ENCODE measurements around the gene PORCN. TPM values are rescaled to one million over a fixed set of nuclear protein-coding genes. Genes with fewer than 3 reads are reported as not detected.

PORCN gene
- total RNA-seq, 4 donors from 2014 or later = 11.4 to 18.7 (median 12.3) TPM

DNA sequence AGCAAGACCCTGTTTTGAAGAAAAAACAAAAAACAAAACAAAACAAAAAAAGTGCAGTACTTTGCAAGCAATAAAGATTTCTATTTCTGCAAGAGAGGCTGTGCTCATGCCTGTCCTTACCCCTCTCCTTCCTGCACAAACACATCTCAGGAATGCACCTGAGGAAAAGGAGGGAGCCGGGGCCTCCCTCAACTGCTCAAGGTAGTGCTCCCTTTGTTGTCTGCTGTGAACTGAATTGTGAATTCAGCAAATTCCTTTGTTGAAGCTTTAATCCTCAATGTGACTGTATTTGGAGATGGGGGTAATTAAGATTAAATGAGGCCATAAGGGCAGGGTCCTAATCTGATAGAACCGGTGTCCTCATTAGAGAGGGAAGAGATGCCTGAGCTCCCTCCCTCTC, 18.9 kb upstream of the PORCN start:
- intact Hi-C loops (cut with DNase I; ENCODE audit: low total_unique reads) = no loop called here
- Histone ChIP-seq H3K36me3 (no peaks in the 10 kb centered on the region), H3K4me1 (no peaks in the 10 kb centered on the region), H3K27me3 (no peaks in the 10 kb centered on the region), H3K9me3 (no peaks in the 10 kb centered on the region), H3K4me3 (no peak overlapping the region), H3K27ac (no peak overlapping the region)
- in situ Hi-C loops (cut with MboI; ENCODE audit: low sequenced_read_pairs in 4 of 4) = loop anchor here in 1 of 4 donors (25.0 kb wide), 1 partner anchor 403 kb away; no protein-coding TSS in a partner anchor
- no peak for ATAC-seq
- no peak for TF ChIP-seq POLR2A (IDR thresholded peaks at IDR 0.05)
- TF ChIP-seq, protein P1, sequence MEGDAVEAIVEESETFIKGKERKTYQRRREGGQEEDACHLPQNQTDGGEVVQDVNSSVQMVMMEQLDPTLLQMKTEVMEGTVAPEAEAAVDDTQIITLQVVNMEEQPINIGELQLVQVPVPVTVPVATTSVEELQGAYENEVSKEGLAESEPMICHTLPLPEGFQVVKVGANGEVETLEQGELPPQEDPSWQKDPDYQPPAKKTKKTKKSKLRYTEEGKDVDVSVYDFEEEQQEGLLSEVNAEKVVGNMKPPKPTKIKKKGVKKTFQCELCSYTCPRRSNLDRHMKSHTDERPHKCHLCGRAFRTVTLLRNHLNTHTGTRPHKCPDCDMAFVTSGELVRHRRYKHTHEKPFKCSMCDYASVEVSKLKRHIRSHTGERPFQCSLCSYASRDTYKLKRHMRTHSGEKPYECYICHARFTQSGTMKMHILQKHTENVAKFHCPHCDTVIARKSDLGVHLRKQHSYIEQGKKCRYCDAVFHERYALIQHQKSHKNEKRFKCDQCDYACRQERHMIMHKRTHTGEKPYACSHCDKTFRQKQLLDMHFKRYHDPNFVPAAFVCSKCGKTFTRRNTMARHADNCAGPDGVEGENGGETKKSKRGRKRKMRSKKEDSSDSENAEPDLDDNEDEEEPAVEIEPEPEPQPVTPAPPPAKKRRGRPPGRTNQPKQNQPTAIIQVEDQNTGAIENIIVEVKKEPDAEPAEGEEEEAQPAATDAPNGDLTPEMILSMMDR (IDR thresholded peaks at IDR 0.05 in 4 of 5, conservative IDR thresholded peaks at IDR 0.05 in 1 of 5) = no peak
- no peak for DNase-seq

DNA sequence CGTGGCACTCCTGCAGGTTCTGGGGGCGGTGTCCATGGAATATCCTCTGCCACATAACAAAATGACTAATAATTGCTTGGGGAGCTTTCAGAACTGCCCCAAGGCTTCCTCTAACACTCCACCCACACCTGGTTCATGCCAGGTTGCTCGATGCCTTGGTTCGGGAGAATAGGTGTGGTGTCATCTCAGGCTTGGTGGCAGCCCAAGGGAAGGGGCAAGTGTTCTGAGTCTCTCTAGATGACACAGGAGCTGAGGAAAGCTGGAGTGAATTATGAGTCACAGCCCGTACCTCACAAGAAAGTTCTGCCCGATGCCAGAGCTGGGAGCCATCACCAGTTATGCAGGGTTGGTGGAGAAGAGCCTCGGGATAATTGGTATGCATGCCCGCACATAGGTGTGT, 18.1 kb upstream of the PORCN start:
- in situ Hi-C loops (cut with MboI; ENCODE audit: low sequenced_read_pairs in 4 of 4) (loop anchor here in 1 of 4 donors (25.0 kb wide), 1 partner anchor 403 kb away; no protein-coding TSS in a partner anchor), intact Hi-C loops (cut with DNase I; ENCODE audit: low total_unique reads) (no loop called here)
- ATAC-seq (no peak), DNase-seq (no peak)
- TF ChIP-seq, protein P1 (IDR thresholded peaks at IDR 0.05 in 4 of 5, conservative IDR thresholded peaks at IDR 0.05 in 1 of 5) = no peak
- TF ChIP-seq POLR2A (IDR thresholded peaks at IDR 0.05) = no peak
- H3K9me3 ChIP-seq = no peaks in the 10 kb centered on the region
- no peak overlapping the region for H3K27ac ChIP-seq
- H3K4me1 ChIP-seq = no peaks in the 10 kb centered on the region
- no peaks in the 10 kb centered on the region for H3K27me3 ChIP-seq
- no peak overlapping the region for H3K4me3 ChIP-seq
- no peaks in the 10 kb centered on the region for H3K36me3 ChIP-seq

DNA sequence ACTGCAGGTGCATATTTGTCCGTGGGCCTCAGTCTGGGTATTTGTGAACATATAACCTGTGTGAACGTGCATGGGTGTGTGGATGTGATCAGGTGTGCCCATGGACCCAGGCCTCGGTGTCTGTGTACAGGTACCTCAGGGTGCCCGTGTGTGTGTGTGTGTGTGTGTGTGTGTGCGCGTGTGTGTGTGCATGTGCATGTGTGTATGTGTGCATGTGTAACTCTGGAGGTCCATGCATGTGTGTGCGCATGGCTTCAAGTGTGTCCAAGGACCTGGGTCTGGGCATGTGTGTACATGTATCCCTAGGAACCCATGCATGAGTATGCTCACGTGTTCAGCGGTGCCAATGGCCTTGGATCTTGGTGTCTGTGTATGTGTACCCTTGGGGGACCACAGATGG, 17.0 kb upstream of the PORCN start:
- H3K27ac ChIP-seq = no peak overlapping the region
- TF ChIP-seq POLR2A (IDR thresholded peaks at IDR 0.05) = no peak
- TF ChIP-seq, protein P1 (IDR thresholded peaks at IDR 0.05 in 4 of 5, conservative IDR thresholded peaks at IDR 0.05 in 1 of 5) = no peak
- H3K4me1 ChIP-seq = no peaks in the 10 kb centered on the region
- DNase-seq (no peak), ATAC-seq (no peak)
- intact Hi-C loops (cut with DNase I; ENCODE audit: low total_unique reads) = no loop called here
- H3K4me3 ChIP-seq = no peak overlapping the region
- in situ Hi-C loops (cut with MboI; ENCODE audit: low sequenced_read_pairs in 4 of 4) = loop anchor here in 1 of 4 donors (25.0 kb wide), 1 partner anchor 405 kb away; no protein-coding TSS in a partner anchor
- no peaks in the 10 kb centered on the region for H3K36me3 ChIP-seq
- H3K27me3 ChIP-seq = no peaks in the 10 kb centered on the region
- H3K9me3 ChIP-seq = no peaks in the 10 kb centered on the region

DNA sequence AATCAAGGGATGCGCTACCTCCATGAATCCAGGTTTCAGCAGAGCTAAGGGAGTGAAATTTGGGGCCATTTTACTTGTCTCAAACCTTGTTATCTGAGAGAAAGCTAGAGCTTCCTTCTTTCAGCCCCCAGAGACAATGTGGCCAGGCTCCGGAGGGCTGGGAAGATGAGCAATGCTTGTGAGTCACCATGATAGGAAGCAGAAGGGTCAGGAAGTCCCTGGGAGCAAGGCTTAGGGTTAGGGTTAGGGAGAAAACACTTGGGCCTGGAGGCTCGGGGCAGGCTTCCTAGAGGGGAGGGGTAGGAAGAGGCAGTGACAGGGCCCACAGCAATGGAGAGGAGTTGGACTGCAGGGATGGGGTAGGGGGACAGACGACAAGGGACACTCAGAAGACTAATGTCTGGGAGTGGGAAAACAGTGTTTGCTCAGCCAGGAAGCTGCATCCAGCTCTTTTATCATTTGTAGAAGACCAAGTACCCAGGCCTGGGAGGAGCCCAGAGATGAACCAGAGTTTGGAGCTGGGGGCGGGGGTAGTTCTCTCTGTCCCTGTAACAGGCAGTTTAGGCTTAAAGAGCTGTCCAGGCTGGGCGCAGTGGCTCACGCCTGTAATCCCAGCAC, 16.4 kb upstream of the PORCN start:
- no peak for ATAC-seq
- TF ChIP-seq, protein P1 (IDR thresholded peaks at IDR 0.05 in 4 of 5, conservative IDR thresholded peaks at IDR 0.05 in 1 of 5) = no peak
- no peak for TF ChIP-seq POLR2A (IDR thresholded peaks at IDR 0.05)
- H3K36me3 ChIP-seq = no peaks in the 10 kb centered on the region
- no peaks in the 10 kb centered on the region for H3K4me1 ChIP-seq
- no peaks in the 10 kb centered on the region for H3K27me3 ChIP-seq
- H3K4me3 ChIP-seq = no peak overlapping the region
- H3K27ac ChIP-seq = no peak overlapping the region
- no peak for DNase-seq
- intact Hi-C loops (cut with DNase I; ENCODE audit: low total_unique reads) = no loop called here
- H3K9me3 ChIP-seq = no peaks in the 10 kb centered on the region
- in situ Hi-C loops (cut with MboI; ENCODE audit: low sequenced_read_pairs in 4 of 4) = loop anchor here in 1 of 4 donors (25.0 kb wide), 1 partner anchor 405 kb away; no protein-coding TSS in a partner anchor

Data from gastrocnemius medialis (tissue), 4 donors.